D721Med (cell line): ENCODE data around the gene MAPK8IP3.
A peak's percentile ranks its signal among the peaks of the same experiment; 100 is the strongest.
"Not testable (repeated sequence)": the region's sequence is repeated elsewhere in the genome, so short reads cannot be mapped to it uniquely, and the experiment has no call there.

Source experiments
- DNase-seq: peaks from one replicate; pipeline ENCODE4 v3.0.0; 2011; ENCODE audit warnings: low spot score; ENCODE audit not compliant: insufficient read length
- FAIRE-seq: peaks from 2 replicates; lab custom pipeline; 2011; peaks lifted over from hg19 to GRCh38; lab: Jason Lieb, UNC
- CTCF ChIP-seq: IDR thresholded peaks from 2 replicates; pipeline ENCODE4 v1.5.1; 2012; ENCODE audit warnings: mild to moderate bottlenecking, control low read depth; ENCODE audit not compliant: insufficient read depth; ENCODE audit errors: missing control alignments

Gene MAPK8IP3

GRCh38 chr16:1712791-1713261 is 6.8 kb downstream of the MAPK8IP3 start:
- DNase-seq: no peak
- no peak for FAIRE-seq
- no peak for TF ChIP-seq CTCF

GRCh38 chr16:1713331-1713730 is 7.3 kb downstream of the MAPK8IP3 start:
- FAIRE-seq (no peak), DNase-seq (no peak)
- no peak for TF ChIP-seq CTCF

GRCh38 chr16:1713933-1714332 is 7.9 kb downstream of the MAPK8IP3 start:
- no peak for TF ChIP-seq CTCF
- no peak for DNase-seq
- FAIRE-seq: no peak

- no peak for TF ChIP-seq CTCF
- DNase-seq: no peak
- FAIRE-seq: no peak
These were observed 9.2 kb downstream of the MAPK8IP3 start for GRCh38 chr16:1715220-1715619.

- not testable (repeated sequence) for FAIRE-seq
These were observed 12.2 kb downstream of the MAPK8IP3 start for GRCh38 chr16:1718236-1718635.

GRCh38 chr16:1719559-1720229 is 13.7 kb downstream of the MAPK8IP3 start:
- DNase-seq, FAIRE-seq: not testable (repeated sequence)

More at GRCh38 chr16:1718236-1718635, 12.2 kb downstream of the MAPK8IP3 start:
- DNase-seq: not testable (repeated sequence)

- no peak for TF ChIP-seq CTCF
- DNase-seq (no peak), FAIRE-seq (no peak)
These were observed 15.4 kb downstream of the MAPK8IP3 start for GRCh38 chr16:1721372-1721771.

GRCh38 chr16:1723450-1724147 is 17.6 kb downstream of the MAPK8IP3 start:
- TF ChIP-seq CTCF: peak; percentile 42
- FAIRE-seq (no peak), DNase-seq (no peak)
